ENCODE results near the gene SCGB1D1. TPM values are rescaled to one million over a fixed set of nuclear protein-coding genes. Genes with fewer than 3 reads are reported as not detected.

Gene SCGB1D1
- total and polyA plus RNA-seq, 10 of the 15 experiments (the other 5 are each of a cell fraction or from before 2014, with no cell fraction given), result not detected

- 0% methylated on average over 2 of the region's 2 CpGs for WGBS (ENCODE audit: insufficient coverage, insufficient replicate concordance, low lambda C conversion rate, missing lambda C conversion rate)
- ChIA-PET RAD21 (ENCODE audit: unreplicated experiment) (no interaction called here), CTCF (no interaction called here), POLR2A (no interaction called here), SMC1A (ENCODE audit: uncharacterized antibody, unreplicated experiment) (no interaction called here)
- no TSS peak for BruUV-seq (replicated peaks)
- Histone ChIP-seq H3K79me2 (ENCODE audit: control insufficient read depth, insufficient read depth, low read length) (no peaks in the 10 kb centered on the region), H3K27me3 (replicated peaks in 1 of 2; ENCODE audit: control insufficient read depth in 2 of 2, insufficient read depth in 2 of 2, low read length in 1 of 2) (peaks cover 0 to 3% of the 10 kb centered on the region in 2 experiments; a peak in 1 of 4 replicates), H3K27ac (ENCODE audit: control insufficient read depth, insufficient read depth) (no peak overlapping the region), H3K4me2 (ENCODE audit: control insufficient read depth, insufficient read depth) (no peak overlapping the region), H3K36me3 (ENCODE audit: control insufficient read depth in 2 of 2, insufficient read depth in 2 of 2, low read length in 1 of 2) (no peaks in the 10 kb centered on the region), H3K9ac (ENCODE audit: control insufficient read depth, insufficient read depth, low read length) (no peak overlapping the region), H3K9me3 (replicated peaks; ENCODE audit: control insufficient read depth, insufficient read depth, low read length) (no peaks in the 10 kb centered on the region), H3K4me3 (no peak overlapping the region), H3K4me1 (ENCODE audit: control insufficient read depth, insufficient read depth, low read length) (no peaks in the 10 kb centered on the region), H4K20me1 (ENCODE audit: control insufficient read depth, insufficient read depth) (no peaks in the 10 kb centered on the region), H2AFZ (ENCODE audit: control insufficient read depth, low read depth, low read length) (no peak overlapping the region)
- in situ Hi-C loops (cut with MboI), result no loop called here
- TF ChIP-seq RFX5 (IDR thresholded peaks at IDR 0.05; ENCODE audit: low read depth, low read length) (no peak), TCF3 (IDR thresholded peaks at IDR 0.05; ENCODE audit: borderline replicate concordance, insufficient read depth, low read depth, low read length) (no peak), TCF12 (IDR thresholded peaks at IDR 0.05; ENCODE audit: low read depth, low read length) (no peak), LARP7 (IDR thresholded peaks at IDR 0.05) (no peak), BMI1 (IDR thresholded peaks at IDR 0.05; ENCODE audit: borderline replicate concordance) (no peak), ZZZ3 (IDR thresholded peaks at IDR 0.05; ENCODE audit: control insufficient read depth, insufficient read length, low read depth) (no peak), KLF5 (IDR thresholded peaks at IDR 0.05; ENCODE audit: partially characterized antibody) (no peak), ZNF384 (IDR thresholded peaks at IDR 0.05; ENCODE audit: borderline replicate concordance, low read depth, low read length) (no peak), ZBED1 (IDR thresholded peaks at IDR 0.05; ENCODE audit: borderline replicate concordance) (no peak), CHD4 (IDR thresholded peaks at IDR 0.05) (no peak), ATF7 (IDR thresholded peaks at IDR 0.05; ENCODE audit: low read depth) (no peak), POU2F2 (IDR thresholded peaks at IDR 0.05; ENCODE audit: borderline replicate concordance, low read depth, low read length) (no peak), BCL11A (IDR thresholded peaks at IDR 0.05; ENCODE audit: low read depth, low read length) (no peak)
- TF ChIP-seq, protein P1, sequence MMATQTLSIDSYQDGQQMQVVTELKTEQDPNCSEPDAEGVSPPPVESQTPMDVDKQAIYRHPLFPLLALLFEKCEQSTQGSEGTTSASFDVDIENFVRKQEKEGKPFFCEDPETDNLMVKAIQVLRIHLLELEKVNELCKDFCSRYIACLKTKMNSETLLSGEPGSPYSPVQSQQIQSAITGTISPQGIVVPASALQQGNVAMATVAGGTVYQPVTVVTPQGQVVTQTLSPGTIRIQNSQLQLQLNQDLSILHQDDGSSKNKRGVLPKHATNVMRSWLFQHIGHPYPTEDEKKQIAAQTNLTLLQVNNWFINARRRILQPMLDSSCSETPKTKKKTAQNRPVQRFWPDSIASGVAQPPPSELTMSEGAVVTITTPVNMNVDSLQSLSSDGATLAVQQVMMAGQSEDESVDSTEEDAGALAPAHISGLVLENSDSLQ (IDR thresholded peaks at IDR 0.05), result no peak
- DNase-seq (ENCODE audit: low read depth, low spot score) (no peak), FAIRE-seq (no peak), ATAC-seq (no peak)
- intact Hi-C loops (cut with micrococcal nuclease; ENCODE audit: unreplicated experiment), result no loop called here
Observed at GRCh38 chr11:62201376-62201775, 11.4 kb downstream of the SCGB1D1 start.

All from GM12878 (cell line).